PFSK-1 (cell line): ENCODE data around the gene RETNLB.

Experiments
- FOXP2 ChIP-seq: optimal IDR thresholded peaks from 2 replicates; pipeline ENCODE3; 2011; ENCODE audit warnings: borderline replicate concordance, control low read depth, inconsistent platforms; ENCODE audit not compliant: insufficient read depth; ENCODE audit errors: extremely low read length, extremely low read depth
- POLR2AphosphoS5 ChIP-seq: IDR thresholded peaks from 2 replicates; pipeline ENCODE4 v1.6.1; 2012; ENCODE audit warnings: low read depth, mild to moderate bottlenecking, control low read depth, low read length, moderate library complexity
- SIN3A ChIP-seq: IDR thresholded peaks from 2 replicates; pipeline ENCODE4 v1.6.1; 2012; ENCODE audit warnings: mild to moderate bottlenecking, low read length, moderate library complexity, borderline replicate concordance; ENCODE audit not compliant: insufficient read depth
- TAF1 ChIP-seq: IDR thresholded peaks from 2 replicates; pipeline ENCODE4 v1.6.1; 2012; ENCODE audit warnings: low read length, control low read depth, borderline replicate concordance; ENCODE audit not compliant: insufficient read depth
- TF ChIP-seq, protein P1 (sequence below), 2 experiments: IDR thresholded peaks; 2 replicates each; pipeline versions ENCODE4 v1.6.1 to v1.8.0; 2011 to 2012; ENCODE audit warnings: low read depth in 2 of 2, low read length in 2 of 2, control low read depth in 1 of 2, inconsistent platforms in 1 of 2, mild to moderate bottlenecking in 1 of 2, moderate library complexity in 1 of 2; ENCODE audit not compliant: insufficient read depth in 1 of 2

Gene RETNLB

DNA sequence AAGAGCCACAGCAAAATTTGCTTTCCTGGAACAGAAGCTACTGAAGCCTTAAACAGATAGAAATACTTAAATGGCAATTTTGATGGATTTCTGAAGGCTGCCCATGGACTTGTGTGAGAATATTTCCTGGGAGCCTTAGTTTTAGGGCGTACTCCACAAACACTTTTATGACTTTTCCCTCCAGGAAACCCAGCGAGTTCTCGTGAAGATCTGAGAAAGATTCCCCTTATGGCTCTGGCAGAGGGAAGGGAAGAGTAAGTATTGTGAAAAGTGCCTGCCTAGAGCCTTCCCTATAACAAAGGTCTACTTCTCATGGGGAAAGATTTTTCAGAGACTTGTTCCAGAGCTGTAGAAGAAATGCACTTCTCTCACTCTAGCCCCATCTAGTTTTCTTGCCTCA is 34.3 kb upstream of the RETNLB start:
- TF ChIP-seq FOXP2 (no peak), SIN3A (no peak), TAF1 (no peak), POLR2AphosphoS5 (no peak)
- TF ChIP-seq, protein P1, sequence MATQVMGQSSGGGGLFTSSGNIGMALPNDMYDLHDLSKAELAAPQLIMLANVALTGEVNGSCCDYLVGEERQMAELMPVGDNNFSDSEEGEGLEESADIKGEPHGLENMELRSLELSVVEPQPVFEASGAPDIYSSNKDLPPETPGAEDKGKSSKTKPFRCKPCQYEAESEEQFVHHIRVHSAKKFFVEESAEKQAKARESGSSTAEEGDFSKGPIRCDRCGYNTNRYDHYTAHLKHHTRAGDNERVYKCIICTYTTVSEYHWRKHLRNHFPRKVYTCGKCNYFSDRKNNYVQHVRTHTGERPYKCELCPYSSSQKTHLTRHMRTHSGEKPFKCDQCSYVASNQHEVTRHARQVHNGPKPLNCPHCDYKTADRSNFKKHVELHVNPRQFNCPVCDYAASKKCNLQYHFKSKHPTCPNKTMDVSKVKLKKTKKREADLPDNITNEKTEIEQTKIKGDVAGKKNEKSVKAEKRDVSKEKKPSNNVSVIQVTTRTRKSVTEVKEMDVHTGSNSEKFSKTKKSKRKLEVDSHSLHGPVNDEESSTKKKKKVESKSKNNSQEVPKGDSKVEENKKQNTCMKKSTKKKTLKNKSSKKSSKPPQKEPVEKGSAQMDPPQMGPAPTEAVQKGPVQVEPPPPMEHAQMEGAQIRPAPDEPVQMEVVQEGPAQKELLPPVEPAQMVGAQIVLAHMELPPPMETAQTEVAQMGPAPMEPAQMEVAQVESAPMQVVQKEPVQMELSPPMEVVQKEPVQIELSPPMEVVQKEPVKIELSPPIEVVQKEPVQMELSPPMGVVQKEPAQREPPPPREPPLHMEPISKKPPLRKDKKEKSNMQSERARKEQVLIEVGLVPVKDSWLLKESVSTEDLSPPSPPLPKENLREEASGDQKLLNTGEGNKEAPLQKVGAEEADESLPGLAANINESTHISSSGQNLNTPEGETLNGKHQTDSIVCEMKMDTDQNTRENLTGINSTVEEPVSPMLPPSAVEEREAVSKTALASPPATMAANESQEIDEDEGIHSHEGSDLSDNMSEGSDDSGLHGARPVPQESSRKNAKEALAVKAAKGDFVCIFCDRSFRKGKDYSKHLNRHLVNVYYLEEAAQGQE (IDR thresholded peaks at IDR 0.05; ENCODE audit: insufficient read depth in 1 of 2, low read depth in 2 of 2, low read length in 2 of 2), result no peak

DNA sequence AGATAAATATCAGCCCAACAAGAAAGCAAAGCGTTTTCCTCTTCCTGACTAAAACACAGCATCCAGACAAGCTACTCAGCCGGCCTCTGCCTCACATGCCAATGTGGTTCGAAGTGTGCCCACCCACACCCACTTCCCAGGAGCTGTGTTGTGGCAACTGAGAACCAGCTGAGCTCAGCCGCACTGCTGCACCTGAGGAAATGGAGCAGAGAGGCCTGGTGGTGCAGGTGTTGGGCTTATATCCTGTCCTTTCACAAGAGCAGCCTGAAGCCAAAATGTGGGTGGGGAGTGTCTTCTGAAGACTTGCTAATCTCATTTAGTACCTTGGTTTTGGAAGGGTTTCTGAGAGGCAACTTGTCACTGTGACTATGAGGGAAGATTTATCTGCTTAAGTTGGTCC is 23.0 kb upstream of the RETNLB start:
- no peak for TF ChIP-seq POLR2AphosphoS5
- TF ChIP-seq, protein P1 (IDR thresholded peaks at IDR 0.05; ENCODE audit: insufficient read depth in 1 of 2, low read depth in 2 of 2, low read length in 2 of 2), result no peak
- no peak for TF ChIP-seq TAF1
- TF ChIP-seq SIN3A, result no peak
- no peak for TF ChIP-seq FOXP2

DNA sequence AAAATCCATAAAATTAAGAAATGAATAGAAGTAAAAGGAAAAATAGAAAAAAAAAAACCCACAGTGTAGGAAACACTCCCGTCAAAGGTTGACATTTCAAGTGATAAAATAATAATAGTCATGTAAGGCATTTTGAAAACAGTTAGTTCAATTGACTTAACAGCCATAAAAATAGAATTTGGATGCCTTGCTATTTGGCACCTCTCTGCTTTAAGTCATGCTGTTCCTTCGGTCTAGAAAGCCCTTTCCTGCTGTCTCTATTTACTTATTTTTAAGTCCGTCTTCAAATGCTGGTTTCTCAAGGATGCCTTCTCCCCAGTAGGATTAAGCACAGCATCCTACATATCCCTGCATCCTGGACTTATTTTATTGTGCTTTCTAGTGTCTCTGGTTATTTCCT is 22.3 kb upstream of the RETNLB start:
- no peak for TF ChIP-seq SIN3A

DNA sequence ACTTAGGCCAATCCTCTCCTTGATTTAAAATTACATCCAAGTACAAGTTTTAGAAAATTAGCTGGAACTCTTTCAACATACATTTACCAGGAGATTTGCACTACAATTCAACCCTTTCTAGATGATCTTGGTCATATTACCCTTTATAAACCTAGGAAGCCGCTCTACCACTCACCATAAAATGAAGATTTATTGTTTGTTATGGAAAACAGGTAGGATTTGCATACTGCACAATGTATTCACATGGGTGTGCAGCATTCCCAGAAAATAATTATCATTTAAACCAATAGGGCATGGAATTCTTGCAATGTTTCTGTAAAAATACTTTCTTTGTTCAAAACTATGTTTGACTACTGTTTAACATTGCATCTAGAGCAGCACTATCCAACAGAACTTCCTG is 18.4 kb upstream of the RETNLB start:
- no peak for TF ChIP-seq POLR2AphosphoS5
- TF ChIP-seq FOXP2, result no peak

DNA sequence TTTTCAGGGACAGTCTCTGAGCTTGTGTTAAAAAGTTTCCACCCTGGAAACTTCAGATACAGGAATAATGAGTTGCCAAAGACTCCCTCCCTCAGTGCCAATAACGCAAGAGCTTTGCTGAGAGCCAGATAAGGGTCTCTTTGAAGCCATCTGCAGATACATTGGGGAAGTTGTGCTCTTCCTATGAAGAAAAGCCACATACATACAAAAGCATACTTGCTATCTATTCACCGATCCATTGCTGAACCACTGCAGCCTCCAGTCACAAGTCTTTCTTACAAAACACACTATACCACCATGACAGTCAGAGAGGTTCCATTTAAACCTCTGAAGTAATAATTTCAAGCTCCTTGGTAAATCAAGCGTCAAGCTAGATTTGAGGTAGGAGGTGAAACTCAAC is 10.0 kb upstream of the RETNLB start:
- TF ChIP-seq SIN3A (no peak), POLR2AphosphoS5 (no peak), FOXP2 (no peak), TAF1 (no peak)
- TF ChIP-seq, protein P1 (IDR thresholded peaks at IDR 0.05; ENCODE audit: insufficient read depth in 1 of 2, low read depth in 2 of 2, low read length in 2 of 2), result no peak

DNA sequence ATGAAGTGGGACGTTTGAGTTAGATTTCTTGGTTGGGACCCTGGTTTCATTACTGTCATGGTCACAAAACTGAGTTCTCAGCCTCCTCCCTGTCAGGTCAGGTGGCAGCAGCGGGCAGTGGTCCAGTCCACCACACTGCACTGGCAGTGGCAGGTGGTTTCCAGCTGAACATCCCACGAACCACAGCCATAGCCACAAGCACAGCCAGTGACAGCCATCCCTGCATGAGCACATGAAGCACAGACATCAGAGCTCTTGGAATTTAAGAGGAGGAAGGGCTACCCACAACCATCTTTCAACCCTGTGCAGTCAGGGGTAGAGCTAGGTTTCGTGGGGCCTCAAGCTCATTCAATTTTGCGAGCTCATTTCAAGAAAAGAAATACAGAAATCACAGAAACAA is 1.5 kb downstream of the RETNLB start:
- TF ChIP-seq FOXP2, result no peak
- TF ChIP-seq, protein P1 (IDR thresholded peaks at IDR 0.05; ENCODE audit: insufficient read depth in 1 of 2, low read depth in 2 of 2, low read length in 2 of 2), result no peak
- TF ChIP-seq POLR2AphosphoS5, result no peak
- TF ChIP-seq SIN3A, result no peak
- no peak for TF ChIP-seq TAF1
